ENCODE results near the gene ADGRF5. TPM values are rescaled to one million over a fixed set of nuclear protein-coding genes. Genes with fewer than 3 reads are reported as not detected.
A peak's percentile ranks its signal among the peaks of the same experiment; 100 is the strongest.

Gene ADGRF5
- total RNA-seq, 1 experiment from 2014 or later = 40.0 TPM

DNA sequence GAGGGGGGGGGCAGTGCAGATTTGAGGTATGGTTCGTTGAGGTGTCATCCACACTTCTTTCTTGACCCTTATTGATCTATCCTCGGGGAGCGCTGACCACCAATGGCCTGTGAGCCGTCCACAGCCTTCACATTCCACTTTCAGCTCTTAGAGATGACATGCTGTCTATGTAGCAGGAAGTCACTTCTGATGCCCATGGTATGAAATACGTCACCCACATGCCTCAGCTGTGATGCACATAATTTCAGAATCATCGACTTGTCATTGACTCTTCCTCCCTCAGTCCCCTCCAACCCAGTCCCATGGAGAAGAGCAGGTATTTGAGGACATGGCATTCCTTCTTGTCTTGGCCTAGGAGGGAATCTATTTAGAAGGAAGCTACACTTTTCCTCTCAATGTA is 4.7 kb upstream of the ADGRF5 start:
- peak; percentile 24 to 87 for DNase-seq
- Histone ChIP-seq H3K9me3 (ENCODE audit: insufficient read depth, low read depth) (0 out of 2 replicates have a peak, but pooled peaks cover 4% of the 10 kb centered on the region), H3K4me1 (replicated peaks; ENCODE audit: insufficient read depth) (peaks cover 72% of the 10 kb centered on the region), H3K4me3 (peak overlapping the region; percentile 15; the same call in 1 of the 2 replicates), H3K27ac (peak overlapping the region; percentile 95), H3K4me2 (peak overlapping the region; percentile 88), H3K9me2 (ENCODE audit: insufficient read depth) (no peaks in the 10 kb centered on the region), H4K20me1 (ENCODE audit: insufficient read depth) (no peaks in the 10 kb centered on the region), H3K79me2 (ENCODE audit: low read depth) (peaks cover 36% of the 10 kb centered on the region), H3F3A (ENCODE audit: insufficient read depth, low read depth) (peaks cover 50% of the 10 kb centered on the region), H2AFZ (no peak overlapping the region), H3K27me3 (ENCODE audit: insufficient read depth, low read depth) (no peaks in the 10 kb centered on the region), H3K36me3 (ENCODE audit: low read depth) (no peaks in the 10 kb centered on the region)
- CTCF ChIA-PET = interaction anchor here (0.8 to 0.9 kb wide), 2 partner anchors 67 to 116 kb away, joined by 3 to 4 read pairs; partner anchors contain the start of gene ADGRF1
- POLR2A ChIA-PET (ENCODE audit: unreplicated experiment) = interaction anchor here (0.6 to 0.7 kb wide), 4 partner anchors 32 to 551 kb away, joined by 3 to 6 read pairs (median 4); no protein-coding TSS in a partner anchor
- BruUV-seq (replicated peaks) = no TSS peak
- TF ChIP-seq, protein P1, sequence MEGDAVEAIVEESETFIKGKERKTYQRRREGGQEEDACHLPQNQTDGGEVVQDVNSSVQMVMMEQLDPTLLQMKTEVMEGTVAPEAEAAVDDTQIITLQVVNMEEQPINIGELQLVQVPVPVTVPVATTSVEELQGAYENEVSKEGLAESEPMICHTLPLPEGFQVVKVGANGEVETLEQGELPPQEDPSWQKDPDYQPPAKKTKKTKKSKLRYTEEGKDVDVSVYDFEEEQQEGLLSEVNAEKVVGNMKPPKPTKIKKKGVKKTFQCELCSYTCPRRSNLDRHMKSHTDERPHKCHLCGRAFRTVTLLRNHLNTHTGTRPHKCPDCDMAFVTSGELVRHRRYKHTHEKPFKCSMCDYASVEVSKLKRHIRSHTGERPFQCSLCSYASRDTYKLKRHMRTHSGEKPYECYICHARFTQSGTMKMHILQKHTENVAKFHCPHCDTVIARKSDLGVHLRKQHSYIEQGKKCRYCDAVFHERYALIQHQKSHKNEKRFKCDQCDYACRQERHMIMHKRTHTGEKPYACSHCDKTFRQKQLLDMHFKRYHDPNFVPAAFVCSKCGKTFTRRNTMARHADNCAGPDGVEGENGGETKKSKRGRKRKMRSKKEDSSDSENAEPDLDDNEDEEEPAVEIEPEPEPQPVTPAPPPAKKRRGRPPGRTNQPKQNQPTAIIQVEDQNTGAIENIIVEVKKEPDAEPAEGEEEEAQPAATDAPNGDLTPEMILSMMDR (conservative IDR thresholded peaks at IDR 0.05) = no peak
- no peak for TF ChIP-seq EZH2 (IDR thresholded peaks at IDR 0.05; ENCODE audit: low read depth)
- intact Hi-C loops (cut with micrococcal nuclease; ENCODE audit: unreplicated experiment) = loop anchor here (2.0 to 5.0 kb wide), 3 partner anchors 66 to 116 kb away; partner anchors contain the start of gene ADGRF1

DNA sequence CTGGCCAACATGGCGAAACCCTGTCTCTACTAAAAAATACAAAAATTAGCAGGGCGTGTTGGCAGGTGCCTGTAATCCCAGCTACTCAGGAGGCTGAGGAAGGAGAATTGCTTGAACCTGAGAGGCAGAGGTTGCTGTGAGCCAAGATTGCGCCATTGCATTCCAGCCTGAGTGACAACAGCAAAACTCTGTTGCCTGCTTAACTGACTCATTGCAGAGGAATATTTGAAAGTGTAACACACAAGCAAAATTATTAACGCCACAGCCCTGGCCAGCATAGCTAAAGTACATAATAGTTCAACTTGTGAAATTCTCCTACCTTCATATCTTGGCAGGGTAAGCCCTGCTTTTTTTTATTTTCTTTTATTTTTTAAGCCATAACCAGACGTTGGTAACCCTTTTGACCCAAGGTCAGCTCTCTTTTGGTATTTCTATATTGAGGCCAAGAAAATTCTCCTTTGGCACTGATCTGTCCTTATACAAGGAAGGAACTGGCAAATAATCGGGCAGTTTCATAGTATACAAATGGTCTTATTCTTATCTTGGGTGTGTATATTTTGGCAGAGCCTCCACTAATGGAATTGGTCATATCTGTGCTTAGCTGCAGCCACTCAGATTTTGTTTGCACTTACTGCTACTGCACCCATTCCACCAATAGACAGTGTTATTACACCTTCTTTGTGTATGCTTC is 4.0 kb upstream of the ADGRF5 start:
- Histone ChIP-seq H2AFZ (no peak overlapping the region), H3K4me3 (peak overlapping the region; percentile 9; the same call in 1 of the 2 replicates), H3K27me3 (ENCODE audit: insufficient read depth, low read depth) (no peaks in the 10 kb centered on the region), H3K9me3 (ENCODE audit: insufficient read depth, low read depth) (0 out of 2 replicates have a peak, but pooled peaks cover 4% of the 10 kb centered on the region), H3K9me2 (ENCODE audit: insufficient read depth) (no peaks in the 10 kb centered on the region), H3K4me1 (replicated peaks; ENCODE audit: insufficient read depth) (peaks cover 66% of the 10 kb centered on the region), H3K27ac (peak overlapping the region; percentile 95), H3K4me2 (peak overlapping the region; percentile 88), H4K20me1 (ENCODE audit: insufficient read depth) (no peaks in the 10 kb centered on the region), H3K36me3 (ENCODE audit: low read depth) (no peaks in the 10 kb centered on the region), H3F3A (ENCODE audit: insufficient read depth, low read depth) (peaks cover 50% of the 10 kb centered on the region), H3K79me2 (ENCODE audit: low read depth) (peaks cover 44% of the 10 kb centered on the region)
- TSS peak; percentile 15 for BruUV-seq (replicated peaks)
- TF ChIP-seq, protein P1 (conservative IDR thresholded peaks at IDR 0.05) = no peak
- no peak for TF ChIP-seq EZH2 (IDR thresholded peaks at IDR 0.05; ENCODE audit: low read depth)
- POLR2A ChIA-PET (ENCODE audit: unreplicated experiment) = interaction anchor here (0.7 kb wide), 3 partner anchors 33 to 706 kb away, joined by 3 to 6 read pairs (median 4); no protein-coding TSS in a partner anchor
- intact Hi-C loops (cut with micrococcal nuclease; ENCODE audit: unreplicated experiment) = loop anchor here (1.0 to 5.0 kb wide), 5 partner anchors 8 to 117 kb away; partner anchors contain the start of gene ADGRF1
- DNase-seq = peak; percentile 71 to 98
- CTCF ChIA-PET = interaction anchor here (0.6 to 1.6 kb wide), 4 partner anchors 33 to 117 kb away, joined by 3 to 6 read pairs (median 4); partner anchors contain the start of gene ADGRF1

DNA sequence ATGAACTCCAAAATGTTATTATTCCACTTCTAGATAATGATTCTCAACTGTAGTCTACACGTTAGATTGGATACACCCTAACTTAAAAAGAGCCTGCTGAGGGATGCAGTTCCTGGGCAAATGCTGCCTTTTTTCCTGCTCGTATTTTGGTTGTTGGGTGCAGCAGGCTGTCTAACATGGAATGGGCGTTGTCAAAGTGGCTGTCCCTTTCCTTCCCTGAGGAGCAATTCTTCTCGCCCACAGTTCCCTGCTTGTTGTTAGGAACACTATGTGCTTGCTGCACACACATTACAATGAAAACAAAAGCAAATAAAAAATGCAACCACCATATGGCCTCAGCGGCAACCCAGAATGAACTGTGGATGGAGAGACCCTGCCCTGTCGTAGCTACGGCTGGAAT is 1.7 kb upstream of the ADGRF5 start:
- TF ChIP-seq EZH2 (IDR thresholded peaks at IDR 0.05; ENCODE audit: low read depth) = no peak
- TF ChIP-seq, protein P1 (conservative IDR thresholded peaks at IDR 0.05) = no peak
- 0 out of 2 replicates have a peak, but pooled peaks cover 4% of the 10 kb centered on the region for H3K9me3 ChIP-seq (ENCODE audit: insufficient read depth, low read depth)
- no peak for DNase-seq
- CTCF ChIA-PET = no interaction called here
- H3K27ac ChIP-seq = 0 out of 2 replicates have a peak overlapping the region, but pooled peaks have one; percentile 79
- no TSS peak for BruUV-seq (replicated peaks)
- H2AFZ ChIP-seq = no peak overlapping the region
- no peaks in the 10 kb centered on the region for H3K27me3 ChIP-seq (ENCODE audit: insufficient read depth, low read depth)
- H3K4me1 ChIP-seq (replicated peaks; ENCODE audit: insufficient read depth) = peaks cover 82% of the 10 kb centered on the region
- H4K20me1 ChIP-seq (ENCODE audit: insufficient read depth) = no peaks in the 10 kb centered on the region
- H3K79me2 ChIP-seq (ENCODE audit: low read depth) = peaks cover 66% of the 10 kb centered on the region
- H3K9me2 ChIP-seq (ENCODE audit: insufficient read depth) = no peaks in the 10 kb centered on the region
- peak overlapping the region; percentile 85; the same call in 1 of the 2 replicates for H3K4me3 ChIP-seq
- peak overlapping the region; percentile 88 for H3K4me2 ChIP-seq
- POLR2A ChIA-PET (ENCODE audit: unreplicated experiment) = no interaction called here
- H3F3A ChIP-seq (ENCODE audit: insufficient read depth, low read depth) = peaks cover 50% of the 10 kb centered on the region
- intact Hi-C loops (cut with micrococcal nuclease; ENCODE audit: unreplicated experiment) = no loop called here
- peaks cover 18% of the 10 kb centered on the region for H3K36me3 ChIP-seq (ENCODE audit: low read depth)
